SU-DHL-6 (cell line): ENCODE results near the gene NLN.
"Not testable (repeated sequence)": the region's sequence is repeated elsewhere in the genome, so short reads cannot be mapped to it uniquely, and the experiment has no call there.

Source experiments
- H2AFZ ChIP-seq: fragments of 200-600 bp; sonication (generic); 2 replicates; pipeline ENCODE4 v1.6.1; 2014; ENCODE audit warnings: low read depth, mild to moderate bottlenecking, moderate library complexity, mixed read lengths, antibody characterized with exemption, low read length; ENCODE audit not compliant: severe bottlenecking
- H3F3A ChIP-seq: fragments of 200-600 bp; shearing (Covaris generic); 2 replicates; pipeline ENCODE4 v1.6.0; 2016; ENCODE audit warnings: antibody characterized with exemption, mild to moderate bottlenecking; ENCODE audit not compliant: insufficient read depth
- H3K27ac ChIP-seq: fragments of 200-600 bp; sonication (generic); 2 replicates; pipeline ENCODE4 v1.5.1; 2016; ENCODE audit warnings: low read depth, mild to moderate bottlenecking, low read length, moderate library complexity, mixed read lengths
- H3K27me3 ChIP-seq: fragments of 200-600 bp; sonication (generic), shearing (Covaris generic); 2 replicates; pipeline ENCODE4 v1.6.0; 2014; ENCODE audit warnings: mild to moderate bottlenecking, low read length
- H3K36me3 ChIP-seq: fragments of 200-600 bp; sonication (generic); 2 replicates; pipeline ENCODE4 v1.6.1; 2014; ENCODE audit warnings: mild to moderate bottlenecking, low read length, mixed read lengths
- H3K4me2 ChIP-seq: fragments of 300-600, 200-600 bp; shearing (Covaris generic), sonication (generic); 2 replicates; pipeline ENCODE4 v1.6.0; 2014; ENCODE audit warnings: low read length, low read depth, mild to moderate bottlenecking; ENCODE audit not compliant: poor library complexity, severe bottlenecking
- H3K4me3 ChIP-seq: fragments of 200-600 bp; sonication (generic); 2 replicates; pipeline ENCODE4 v1.5.1; 2014; ENCODE audit warnings: antibody characterized with exemption, low read length, mild to moderate bottlenecking, mixed read lengths; ENCODE audit not compliant: insufficient read depth, poor library complexity, severe bottlenecking
- H3K79me2 ChIP-seq: fragments of 200-600 bp; sonication (generic); 2 replicates; pipeline ENCODE4 v1.6.1; 2014; ENCODE audit warnings: mild to moderate bottlenecking, low read length, moderate library complexity; ENCODE audit not compliant: insufficient read depth
- H3K9ac ChIP-seq: fragments of 200-600 bp; sonication (generic); 2 replicates; pipeline ENCODE4 v1.7.0; 2014; ENCODE audit warnings: mild to moderate bottlenecking, low read length
- H3K9me2 ChIP-seq: fragments of 200-600 bp; sonication (generic); replicated peaks from 2 replicates; pipeline ENCODE4 v1.6.1; 2014; ENCODE audit warnings: low read length; ENCODE audit not compliant: insufficient read depth
- H3K9me3 ChIP-seq: fragments of 200-600 bp; sonication (generic); 2 replicates; pipeline ENCODE4 v1.6.1; 2014; ENCODE audit warnings: low read length, mixed read lengths; ENCODE audit not compliant: insufficient read depth
- H4K20me1 ChIP-seq: fragments of 200-600 bp; sonication (generic); 2 replicates; pipeline ENCODE4 v1.6.1; 2014; ENCODE audit warnings: low read depth, mild to moderate bottlenecking, antibody characterized with exemption, low read length, moderate library complexity, mixed read lengths
- CTCF ChIP-seq: fragments of 200-600 bp; sonication (generic); IDR thresholded peaks from one replicate; pipeline ENCODE4 v1.5.1; 2017; ENCODE audit warnings: antibody characterized with exemption, mild to moderate bottlenecking, low read length, moderate library complexity; ENCODE audit not compliant: insufficient read depth, poor library complexity, severe bottlenecking
- EZH2phosphoT487 ChIP-seq: fragments of 200-600 bp; sonication (generic), shearing (Covaris generic); conservative IDR thresholded peaks from 2 replicates; pipeline ENCODE4 v1.6.1; 2018; ENCODE audit warnings: mild to moderate bottlenecking, antibody characterized with exemption, low read length, moderate library complexity, mixed read lengths

The NLN gene

GRCh38 chr5:65803699-65804391 is 81.8 kb downstream of the NLN start:
- no peaks in the 10 kb centered on the region for H4K20me1 ChIP-seq
- TF ChIP-seq CTCF: no peak
- no peak for TF ChIP-seq EZH2phosphoT487

GRCh38 chr5:65805089-65805488 is 83.1 kb downstream of the NLN start:
- TF ChIP-seq CTCF (no peak), EZH2phosphoT487 (no peak)
- Histone ChIP-seq H3K9me3 (peaks cover 13% of the 10 kb centered on the region; the same call in 1 of the 2 replicates), H3K36me3 (no peaks in the 10 kb centered on the region), H3F3A (no peaks in the 10 kb centered on the region), H3K9me2 (no peaks in the 10 kb centered on the region), H3K79me2 (no peaks in the 10 kb centered on the region), H3K4me3 (no peak overlapping the region), H2AFZ (no peak overlapping the region), H3K27ac (no peak overlapping the region), H3K9ac (no peak overlapping the region), H3K27me3 (no peaks in the 10 kb centered on the region), H4K20me1 (no peaks in the 10 kb centered on the region), H3K4me2 (no peak overlapping the region)

More at GRCh38 chr5:65803699-65804391, 81.8 kb downstream of the NLN start:
- no peaks in the 10 kb centered on the region for H3F3A ChIP-seq
- no peaks in the 10 kb centered on the region for H3K27me3 ChIP-seq
- H2AFZ ChIP-seq: no peak overlapping the region
- no peaks in the 10 kb centered on the region for H3K79me2 ChIP-seq
- no peak overlapping the region for H3K4me3 ChIP-seq
- no peak overlapping the region for H3K4me2 ChIP-seq
- H3K27ac ChIP-seq: no peak overlapping the region
- H3K9ac ChIP-seq: no peak overlapping the region
- H3K9me2 ChIP-seq: no peaks in the 10 kb centered on the region
- H3K36me3 ChIP-seq: no peaks in the 10 kb centered on the region
- H3K9me3 ChIP-seq: peaks cover 13% of the 10 kb centered on the region; the same call in 1 of the 2 replicates

- not testable (repeated sequence) for H3K4me3 ChIP-seq, H3K4me2 ChIP-seq, H3K9me3 ChIP-seq, H3K79me2 ChIP-seq, H3F3A ChIP-seq, H3K36me3 ChIP-seq, H4K20me1 ChIP-seq, H3K9ac ChIP-seq, H2AFZ ChIP-seq, H3K27me3 ChIP-seq, H3K9me2 ChIP-seq, H3K27ac ChIP-seq
These were observed 85.5 kb downstream of the NLN start for GRCh38 chr5:65807494-65807893.

- Histone ChIP-seq H3K79me2 (no peaks in the 10 kb centered on the region), H3K27me3 (no peaks in the 10 kb centered on the region), H4K20me1 (no peaks in the 10 kb centered on the region), H3K9ac (no peak overlapping the region), H3K9me3 (peaks cover under 1% of the 10 kb centered on the region; the same call in 1 of the 2 replicates), H3K27ac (no peak overlapping the region), H3K36me3 (no peaks in the 10 kb centered on the region; the same call in 1 of the 2 replicates), H3K9me2 (no peaks in the 10 kb centered on the region), H3F3A (no peaks in the 10 kb centered on the region), H3K4me3 (no peak overlapping the region), H2AFZ (no peak overlapping the region), H3K4me2 (no peak overlapping the region)
- TF ChIP-seq CTCF: no peak
- TF ChIP-seq EZH2phosphoT487: no peak
These were observed 86.3 kb downstream of the NLN start for GRCh38 chr5:65808251-65808741.
